BJ (cell line): ENCODE data around the gene EXOC3L4. TPM values are rescaled to one million over a fixed set of nuclear protein-coding genes. Genes with fewer than 3 reads are reported as not detected.

Source experiments
- CTCF ChIA-PET: fragments of 350-600 bp; formaldehyde crosslinking; extraction: SDS; loops from one replicate; lab custom pipeline; 2021; ENCODE audit warnings: antibody characterized with exemption, inconsistent platforms; lab: Yijun Ruan, JAX
- POLR2A ChIA-PET: fragments of 300-600 bp; sonication (Branson Sonifier 250); formaldehyde crosslinking; extraction: SDS; loops from one replicate; lab custom pipeline; 2021; ENCODE audit warnings: antibody characterized with exemption; lab: Charles Lee
- DNase-seq: peaks from one replicate; pipeline ENCODE4 v3.0.0-alpha.2; 2011; ENCODE audit warnings: low read depth
- H3K27me3 ChIP-seq: 2 replicates; pipeline ENCODE4 v1.6.0; 2011; ENCODE audit warnings: low read length; ENCODE audit not compliant: control insufficient read depth, insufficient read depth
- H3K36me3 ChIP-seq: 2 replicates; pipeline ENCODE4 v1.5.1; 2011; ENCODE audit warnings: low read length; ENCODE audit not compliant: control insufficient read depth, insufficient read depth
- H3K4me3 ChIP-seq: 2 replicates; pipeline ENCODE4 v1.5.1; 2011; ENCODE audit warnings: low read depth, mild to moderate bottlenecking, control low read depth, low read length
- polyA plus RNA-seq: library from polyadenylated mRNA; depleted of rRNA; stranded (reverse); fragments of >200 nt; gene quantifications from 2 replicates; pipeline ENCODE4 v1.2.3, GENCODE V29; 2011
- TF ChIP-seq, protein P1 (sequence below): IDR thresholded peaks from 2 replicates; pipeline ENCODE4 v1.5.1; 2011; ENCODE audit warnings: low read depth, mild to moderate bottlenecking, control low read depth, inconsistent platforms, low read length, moderate library complexity; ENCODE audit not compliant: insufficient read depth

The EXOC3L4 gene
- polyA plus RNA-seq, 1 experiment, result not detected

DNA sequence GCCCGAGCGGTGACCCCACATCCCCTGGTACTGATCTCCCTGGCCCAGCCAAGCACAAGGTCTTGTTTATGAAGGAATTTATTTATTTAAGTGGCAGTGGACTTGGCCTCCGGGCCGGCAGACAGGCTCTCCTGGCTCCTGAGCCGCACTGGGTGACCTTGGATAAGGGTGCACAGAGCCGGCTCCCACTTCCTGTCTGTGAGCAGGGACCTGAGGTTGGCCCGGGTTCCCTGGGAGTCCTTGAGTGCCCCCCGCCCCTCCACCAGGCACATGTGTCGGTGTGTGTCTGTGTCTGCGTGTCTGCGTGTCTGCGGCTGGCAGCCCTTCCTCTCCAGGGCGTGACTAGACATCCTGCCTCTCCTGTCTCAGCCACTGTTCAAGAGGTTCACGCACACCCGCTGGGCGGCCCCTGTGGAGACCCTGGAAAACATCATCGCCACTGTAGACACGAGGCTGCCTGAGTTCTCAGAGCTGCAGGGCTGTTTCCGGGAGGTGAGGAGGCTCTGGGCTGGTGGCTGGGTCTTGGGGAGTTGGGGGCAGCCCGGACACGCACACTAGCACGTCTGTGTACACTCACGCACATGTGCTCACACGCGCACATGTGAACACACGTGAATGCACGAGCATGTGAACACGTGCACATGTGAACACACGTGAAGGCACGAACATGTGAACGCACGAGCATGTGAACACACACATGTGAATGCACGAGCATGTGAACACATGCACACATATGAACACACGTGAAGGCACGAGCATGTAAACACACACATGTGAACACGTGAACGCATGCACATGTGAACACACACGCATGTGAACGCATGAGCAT lies 38.1 kb downstream of the EXOC3L4 start:
- TF ChIP-seq, protein P1, sequence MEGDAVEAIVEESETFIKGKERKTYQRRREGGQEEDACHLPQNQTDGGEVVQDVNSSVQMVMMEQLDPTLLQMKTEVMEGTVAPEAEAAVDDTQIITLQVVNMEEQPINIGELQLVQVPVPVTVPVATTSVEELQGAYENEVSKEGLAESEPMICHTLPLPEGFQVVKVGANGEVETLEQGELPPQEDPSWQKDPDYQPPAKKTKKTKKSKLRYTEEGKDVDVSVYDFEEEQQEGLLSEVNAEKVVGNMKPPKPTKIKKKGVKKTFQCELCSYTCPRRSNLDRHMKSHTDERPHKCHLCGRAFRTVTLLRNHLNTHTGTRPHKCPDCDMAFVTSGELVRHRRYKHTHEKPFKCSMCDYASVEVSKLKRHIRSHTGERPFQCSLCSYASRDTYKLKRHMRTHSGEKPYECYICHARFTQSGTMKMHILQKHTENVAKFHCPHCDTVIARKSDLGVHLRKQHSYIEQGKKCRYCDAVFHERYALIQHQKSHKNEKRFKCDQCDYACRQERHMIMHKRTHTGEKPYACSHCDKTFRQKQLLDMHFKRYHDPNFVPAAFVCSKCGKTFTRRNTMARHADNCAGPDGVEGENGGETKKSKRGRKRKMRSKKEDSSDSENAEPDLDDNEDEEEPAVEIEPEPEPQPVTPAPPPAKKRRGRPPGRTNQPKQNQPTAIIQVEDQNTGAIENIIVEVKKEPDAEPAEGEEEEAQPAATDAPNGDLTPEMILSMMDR, result no peak
- H3K36me3 ChIP-seq, result peaks cover 33% of the 10 kb centered on the region
- H3K4me3 ChIP-seq, result no peak overlapping the region
- no peaks in the 10 kb centered on the region for H3K27me3 ChIP-seq
- DNase-seq, result no peak
- ChIA-PET POLR2A (no interaction called here), CTCF (interaction anchor here (1.8 to 6.3 kb wide), 2 partner anchors 10 to 28 kb away, joined by 4 to 48 read pairs; no protein-coding TSS in a partner anchor)

DNA sequence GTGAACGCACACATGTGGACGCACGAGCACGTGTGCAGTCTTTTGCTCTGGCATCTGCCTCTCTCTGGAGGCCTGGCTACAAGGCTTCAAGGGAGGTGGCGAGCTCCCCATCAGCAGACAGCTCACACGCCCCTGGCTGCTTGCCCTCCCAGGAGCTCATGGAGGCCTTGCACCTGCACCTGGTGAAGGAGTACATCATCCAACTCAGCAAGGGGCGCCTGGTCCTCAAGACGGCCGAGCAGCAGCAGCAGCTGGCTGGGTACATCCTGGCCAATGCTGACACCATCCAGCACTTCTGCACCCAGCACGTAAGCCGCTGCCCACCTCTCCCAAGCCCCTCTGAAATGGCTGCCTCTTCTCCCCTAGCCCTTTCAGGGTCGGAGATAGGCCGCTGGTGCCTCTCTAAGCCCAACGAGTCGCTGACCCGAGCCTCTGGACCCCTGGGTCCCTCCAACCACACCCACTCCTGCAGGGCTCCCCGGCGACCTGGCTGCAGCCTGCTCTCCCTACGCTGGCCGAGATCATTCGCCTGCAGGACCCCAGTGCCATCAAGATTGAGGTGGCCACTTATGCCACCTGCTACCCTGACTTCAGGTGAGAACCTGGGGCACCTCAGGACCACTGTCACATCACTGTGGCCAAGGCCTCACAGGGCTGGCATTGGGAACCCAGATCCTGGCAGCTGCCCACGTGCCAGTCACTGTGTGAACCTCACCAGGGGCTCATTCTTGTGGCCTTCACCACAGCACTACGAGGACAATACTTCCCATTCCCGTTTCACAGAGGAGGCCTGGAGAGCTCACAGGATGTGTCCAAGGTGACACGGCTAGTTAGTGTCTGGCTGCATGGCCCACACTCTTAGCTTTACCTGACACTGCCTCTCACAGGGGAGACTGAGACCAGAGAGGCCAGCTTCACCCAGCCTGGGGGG lies 39.0 kb downstream of the EXOC3L4 start:
- CTCF ChIA-PET, result interaction anchor here (1.8 to 6.3 kb wide), 2 partner anchors 9 to 28 kb away, joined by 4 to 48 read pairs; no protein-coding TSS in a partner anchor
- Histone ChIP-seq H3K27me3 (no peaks in the 10 kb centered on the region), H3K4me3 (no peak overlapping the region), H3K36me3 (peaks cover 33% of the 10 kb centered on the region)
- TF ChIP-seq, protein P1, result no peak
- POLR2A ChIA-PET, result no interaction called here
- no peak for DNase-seq

DNA sequence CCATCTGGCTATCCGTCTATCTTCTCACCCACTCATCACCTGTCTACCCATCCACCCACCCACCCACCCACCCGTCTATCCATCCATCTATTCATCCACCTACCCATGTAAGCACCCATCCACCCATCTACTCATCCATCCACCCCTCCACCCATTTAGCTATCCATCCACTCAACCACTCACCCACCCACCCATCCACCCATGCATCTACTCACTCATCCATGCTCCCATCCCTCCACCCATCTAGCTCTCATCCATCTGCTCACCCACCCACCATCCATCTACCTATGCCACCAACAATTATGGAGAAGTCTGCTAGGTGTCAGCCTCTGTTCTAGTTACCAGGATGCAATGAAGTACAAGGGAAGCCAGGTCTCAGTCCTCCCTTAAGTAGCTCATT lies 39.9 kb downstream of the EXOC3L4 start:
- Histone ChIP-seq H3K27me3 (no peaks in the 10 kb centered on the region), H3K36me3 (peaks cover 33% of the 10 kb centered on the region), H3K4me3 (no peak overlapping the region)
- no peak for DNase-seq
- TF ChIP-seq, protein P1, result no peak
- ChIA-PET CTCF (interaction anchor here (1.1 to 6.3 kb wide), 2 partner anchors 10 to 29 kb away, joined by 3 to 48 read pairs; no protein-coding TSS in a partner anchor), POLR2A (no interaction called here)

DNA sequence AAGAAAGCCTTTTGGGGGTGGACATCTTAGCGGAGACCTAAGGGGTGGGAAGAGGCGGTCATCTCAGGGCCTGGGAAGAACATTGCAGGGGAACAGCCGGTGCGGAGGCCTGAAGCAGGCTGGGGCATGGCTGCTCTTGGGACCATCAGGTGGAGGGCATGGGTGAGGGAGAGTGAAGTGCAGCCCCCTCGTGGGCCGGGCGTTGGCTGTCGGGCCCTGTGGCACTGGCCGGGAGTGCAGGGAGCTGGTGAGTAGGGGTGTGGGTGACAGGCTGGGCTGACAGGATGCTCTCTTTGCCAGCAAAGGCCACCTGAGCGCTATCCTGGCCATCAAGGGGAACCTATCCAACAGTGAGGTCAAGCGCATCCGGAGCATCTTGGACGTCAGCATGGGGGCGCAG lies 40.4 kb downstream of the EXOC3L4 start:
- TF ChIP-seq, protein P1, result no peak
- POLR2A ChIA-PET, result interaction anchor here (0.6 kb wide), 1 partner anchor 9 kb away, joined by 3 read pairs; no protein-coding TSS in a partner anchor
- DNase-seq, result no peak
- CTCF ChIA-PET, result interaction anchor here (1.1 to 6.3 kb wide), 2 partner anchors 10 to 30 kb away, joined by 3 to 48 read pairs; no protein-coding TSS in a partner anchor
- H3K27me3 ChIP-seq, result no peaks in the 10 kb centered on the region
- H3K4me3 ChIP-seq, result no peak overlapping the region
- H3K36me3 ChIP-seq, result peaks cover 33% of the 10 kb centered on the region
